GM12892 (cell line): ENCODE measurements around the gene OPA1.

Experiments
- POLR2A ChIP-seq: IDR thresholded peaks from 2 replicates; pipeline ENCODE4 v1.6.1; 2011; ENCODE audit warnings: low read depth, low read length, control low read depth
- POLR2AphosphoS5 ChIP-seq: IDR thresholded peaks from 2 replicates; pipeline ENCODE4 v1.6.1; 2011; ENCODE audit warnings: low read depth, low read length, control low read depth

- TF ChIP-seq POLR2A (no peak), POLR2AphosphoS5 (no peak)
Measured at GRCh38 chr3:193589616-193590015, 3.4 kb upstream of the OPA1 start.
